HepG2 (cell line): ENCODE results near the gene MYO5B.

Experiments
- CREB1 ChIP-seq, 2 experiments: fragments of 450-650 bp in 1 of 2; IDR thresholded peaks; 2 replicates each; pipeline ENCODE4 v1.6.1; 2016 to 2017; ENCODE audit warnings: control low read depth in 1 of 2, mild to moderate bottlenecking in 1 of 2, missing compliant biosample characterization in 1 of 2, missing genetic modification characterization in 1 of 2
- FOSL2 ChIP-seq: sonication (generic); formaldehyde crosslinking; IDR thresholded peaks from 2 replicates; pipeline ENCODE4 v1.4.0; 2020; ENCODE audit warnings: missing genetic modification reagents
- MTF1 ChIP-seq: sonication (generic); formaldehyde crosslinking; IDR thresholded peaks from 2 replicates; pipeline ENCODE4 v1.5.0; 2020; ENCODE audit warnings: missing genetic modification reagents

GRCh38 chr18:49999128-49999527, 195.8 kb downstream of the MYO5B start:
- TF ChIP-seq CREB1 (IDR thresholded peaks at IDR 0.05): no peak
- TF ChIP-seq CREB1 (CRISPR knock-in tag; IDR thresholded peaks at IDR 0.05): no peak
- no peak for TF ChIP-seq FOSL2 (CRISPR knock-in tag)
- no peak for TF ChIP-seq MTF1 (CRISPR knock-in tag)
